HEK293T (cell line): ENCODE results near the gene NACA.

Source experiments
- ARNT ChIP-seq: fragments of 450-650 bp; IDR thresholded peaks from 2 replicates; pipeline ENCODE4 v1.6.1; 2017; ENCODE audit warnings: mild to moderate bottlenecking
- BHLHE40 ChIP-seq: fragments of 450-650 bp; IDR thresholded peaks from 2 replicates; pipeline ENCODE4 v1.6.1; 2016; ENCODE audit warnings: mild to moderate bottlenecking, moderate library complexity, borderline replicate concordance
- CTBP1 ChIP-seq: fragments of 450-650 bp; IDR thresholded peaks from 2 replicates; pipeline ENCODE4 v1.6.1; 2016; ENCODE audit warnings: borderline replicate concordance
- FOXA1 ChIP-seq: fragments of 450-650 bp; IDR thresholded peaks from 2 replicates; pipeline ENCODE4 v1.6.1; 2016; ENCODE audit warnings: mild to moderate bottlenecking
- FOXK2 ChIP-seq: fragments of 450-650 bp; IDR thresholded peaks from 2 replicates; pipeline ENCODE4 v1.6.1; 2016; ENCODE audit warnings: mild to moderate bottlenecking
- FOXM1 ChIP-seq: fragments of 450-650 bp; IDR thresholded peaks from 2 replicates; pipeline ENCODE4 v1.6.1; 2017; ENCODE audit warnings: mild to moderate bottlenecking, borderline replicate concordance
- HDGF ChIP-seq: fragments of 450-650 bp; IDR thresholded peaks from 2 replicates; pipeline ENCODE4 v1.6.1; 2017; ENCODE audit warnings: antibody characterized with exemption, borderline replicate concordance
- LEF1 ChIP-seq: fragments of 450-650 bp; IDR thresholded peaks from 2 replicates; pipeline ENCODE4 v1.6.1; 2017; ENCODE audit warnings: mild to moderate bottlenecking, borderline replicate concordance
- NFRKB ChIP-seq: fragments of 450-650 bp; IDR thresholded peaks from 2 replicates; pipeline ENCODE4 v1.6.1; 2016; ENCODE audit warnings: mild to moderate bottlenecking, moderate library complexity
- SP1 ChIP-seq: fragments of 450-650 bp; IDR thresholded peaks from 2 replicates; pipeline ENCODE4 v1.6.1; 2017
- SUZ12 ChIP-seq: fragments of 450-650 bp; IDR thresholded peaks from 2 replicates; pipeline ENCODE4 v1.6.1; 2016; ENCODE audit warnings: mild to moderate bottlenecking
- TARDBP ChIP-seq: fragments of 450-650 bp; IDR thresholded peaks from 2 replicates; pipeline ENCODE4 v1.6.1; 2016
- ZNF384 ChIP-seq: fragments of 450-650 bp; IDR thresholded peaks from 2 replicates; pipeline ENCODE4 v1.6.1; 2016
- TF ChIP-seq, protein P1 (sequence below): fragments of 450-650 bp; IDR thresholded peaks from 2 replicates; pipeline ENCODE4 v1.6.1; 2016

GRCh38 chr12:56721721-56722120, 3.4 kb downstream of the NACA start:
- TF ChIP-seq SP1 (no peak), FOXM1 (no peak), HDGF (no peak), NFRKB (no peak), ZNF384 (no peak), SUZ12 (no peak), BHLHE40 (no peak), FOXA1 (no peak), ARNT (no peak), FOXK2 (no peak), LEF1 (no peak), TARDBP (no peak), CTBP1 (no peak)
- TF ChIP-seq, protein P1, sequence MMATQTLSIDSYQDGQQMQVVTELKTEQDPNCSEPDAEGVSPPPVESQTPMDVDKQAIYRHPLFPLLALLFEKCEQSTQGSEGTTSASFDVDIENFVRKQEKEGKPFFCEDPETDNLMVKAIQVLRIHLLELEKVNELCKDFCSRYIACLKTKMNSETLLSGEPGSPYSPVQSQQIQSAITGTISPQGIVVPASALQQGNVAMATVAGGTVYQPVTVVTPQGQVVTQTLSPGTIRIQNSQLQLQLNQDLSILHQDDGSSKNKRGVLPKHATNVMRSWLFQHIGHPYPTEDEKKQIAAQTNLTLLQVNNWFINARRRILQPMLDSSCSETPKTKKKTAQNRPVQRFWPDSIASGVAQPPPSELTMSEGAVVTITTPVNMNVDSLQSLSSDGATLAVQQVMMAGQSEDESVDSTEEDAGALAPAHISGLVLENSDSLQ = no peak
